RWPE2 (cell line): Measurements from ENCODE around the gene GBE1.

Experiments used
- ATAC-seq: fragments of 200-7000 bp; cut with Tn5 transposase; 3 replicates; pipeline ENCODE4 v1.9.1; 2021; ENCODE audit warnings: low read depth
- DNase-seq: peaks from one replicate; pipeline ENCODE4 v3.0.0-alpha.2; 2020; ENCODE audit warnings: low spot score
- H3K27ac ChIP-seq: fragments of 450-650 bp; 2 replicates; pipeline ENCODE4 v1.5.1; 2017; ENCODE audit warnings: mild to moderate bottlenecking; ENCODE audit not compliant: poor library complexity, severe bottlenecking
- H3K27me3 ChIP-seq: fragments of 250-450 bp; sonication (Bioruptor Pico); 2 replicates; pipeline ENCODE4 v1.5.1; 2021; ENCODE audit warnings: mild to moderate bottlenecking, moderate library complexity; ENCODE audit not compliant: insufficient read depth, poor library complexity, severe bottlenecking
- H3K36me3 ChIP-seq: fragments of 250-450 bp; sonication (Bioruptor Pico); 2 replicates; pipeline ENCODE4 v1.5.1; 2020; ENCODE audit warnings: low read depth, mild to moderate bottlenecking, moderate library complexity
- H3K4me1 ChIP-seq: fragments of 250-450 bp; sonication (Bioruptor Pico); 2 replicates; pipeline ENCODE4 v1.5.1; 2021; ENCODE audit warnings: mild to moderate bottlenecking, moderate library complexity; ENCODE audit not compliant: insufficient read depth, poor library complexity, severe bottlenecking
- H3K4me3 ChIP-seq: fragments of 250-450 bp; sonication (Bioruptor Pico); 2 replicates; pipeline ENCODE4 v1.5.1; 2021; ENCODE audit warnings: mild to moderate bottlenecking, moderate library complexity; ENCODE audit not compliant: severe bottlenecking
- H3K9me3 ChIP-seq: fragments of 250-450 bp; sonication (Bioruptor Pico); 2 replicates; pipeline ENCODE4 v1.5.1; 2021; ENCODE audit warnings: mild to moderate bottlenecking, moderate library complexity; ENCODE audit not compliant: severe bottlenecking
- CTCF ChIP-seq: fragments of 450-650 bp; IDR thresholded peaks from one replicate; pipeline ENCODE4 v1.5.1; 2017; ENCODE audit warnings: mild to moderate bottlenecking, moderate library complexity; ENCODE audit not compliant: poor library complexity, severe bottlenecking

GBE1 gene

GRCh38 chr3:81472600-81473362 is 288.7 kb downstream of the GBE1 start:
- Histone ChIP-seq H3K4me3 (no peak overlapping the region), H3K36me3 (no peaks in the 10 kb centered on the region), H3K27ac (no peak overlapping the region), H3K27me3 (no peaks in the 10 kb centered on the region), H3K4me1 (peaks cover 2% of the 10 kb centered on the region), H3K9me3 (no peaks in the 10 kb centered on the region)
- ATAC-seq, result no peak
- no peak for DNase-seq
- no peak for TF ChIP-seq CTCF

GRCh38 chr3:81470524-81471278 is 290.7 kb downstream of the GBE1 start:
- ATAC-seq, result no peak
- TF ChIP-seq CTCF, result no peak

GRCh38 chr3:81468391-81468790 is 293.1 kb downstream of the GBE1 start:
- H3K9me3 ChIP-seq, result no peaks in the 10 kb centered on the region
- ATAC-seq (no peak), DNase-seq (no peak)
- H3K27ac ChIP-seq, result no peak overlapping the region
- H3K36me3 ChIP-seq, result no peaks in the 10 kb centered on the region
- H3K4me3 ChIP-seq, result no peak overlapping the region
- no peak for TF ChIP-seq CTCF
- peaks cover 2% of the 10 kb centered on the region for H3K4me1 ChIP-seq
- no peaks in the 10 kb centered on the region for H3K27me3 ChIP-seq

More at GRCh38 chr3:81470524-81471278, 290.7 kb downstream of the GBE1 start:
- H3K9me3 ChIP-seq, result no peaks in the 10 kb centered on the region
- H3K36me3 ChIP-seq, result no peaks in the 10 kb centered on the region
- H3K4me1 ChIP-seq, result peaks cover 2% of the 10 kb centered on the region
- no peaks in the 10 kb centered on the region for H3K27me3 ChIP-seq
- DNase-seq, result no peak
- H3K4me3 ChIP-seq, result no peak overlapping the region
- H3K27ac ChIP-seq, result no peak overlapping the region

GRCh38 chr3:81466201-81466560 is 295.3 kb downstream of the GBE1 start:
- H3K27ac ChIP-seq, result no peak overlapping the region
- peaks cover 2% of the 10 kb centered on the region for H3K4me1 ChIP-seq
- H3K4me3 ChIP-seq, result no peak overlapping the region
- no peak for ATAC-seq
- no peak for DNase-seq
- no peak for TF ChIP-seq CTCF
- no peaks in the 10 kb centered on the region for H3K36me3 ChIP-seq
- no peaks in the 10 kb centered on the region for H3K9me3 ChIP-seq
- H3K27me3 ChIP-seq, result no peaks in the 10 kb centered on the region
